Smooth muscle cell (in vitro differentiated cells): ENCODE data around the gene ETV6. TPM values are rescaled to one million over a fixed set of nuclear protein-coding genes. Genes with fewer than 3 reads are reported as not detected.

Source experiments
- DNase-seq: peaks from one replicate; lab custom pipeline; 2025; ENCODE audit not compliant: unreplicated experiment; lab: John Stamatoyannopoulos, UW
- H2AFZ ChIP-seq: fragments of 200-600 bp; sonication (generic); 2 replicates; pipeline ENCODE4 v1.6.0; 2016; ENCODE audit warnings: antibody characterized with exemption, low read depth, mild to moderate bottlenecking
- H3F3A ChIP-seq: fragments of 200-600 bp; sonication (generic); 2 replicates; pipeline ENCODE4 v1.6.0; 2017; ENCODE audit warnings: antibody characterized with exemption, low read depth
- H3K27ac ChIP-seq: fragments of 200-600 bp; sonication (generic); 2 replicates; pipeline ENCODE4 v1.5.1; 2016; ENCODE audit warnings: low read depth, mild to moderate bottlenecking
- H3K27me3 ChIP-seq: fragments of 200-600 bp; sonication (generic); 2 replicates; pipeline ENCODE4 v1.6.1; 2016; ENCODE audit warnings: low read depth, mild to moderate bottlenecking
- H3K36me3 ChIP-seq: fragments of 200-600 bp; sonication (generic); 2 replicates; pipeline ENCODE4 v1.5.1; 2016; ENCODE audit warnings: low read depth
- H3K4me1 ChIP-seq: fragments of 200-600 bp; sonication (generic); 2 replicates; pipeline ENCODE4 v1.5.1; 2016; ENCODE audit warnings: low read depth
- H3K4me2 ChIP-seq: fragments of 200-600 bp; sonication (generic); 2 replicates; pipeline ENCODE4 v1.6.0; 2016; ENCODE audit warnings: mild to moderate bottlenecking
- H3K4me3 ChIP-seq: fragments of 200-600 bp; sonication (generic); 2 replicates; pipeline ENCODE4 v1.5.1; 2016; ENCODE audit warnings: mild to moderate bottlenecking
- H3K79me2 ChIP-seq: fragments of 200-600 bp; sonication (generic); 2 replicates; pipeline ENCODE4 v1.6.0; 2016; ENCODE audit warnings: low read depth, mild to moderate bottlenecking
- H3K9ac ChIP-seq: fragments of 200-600 bp; sonication (generic); 2 replicates; pipeline ENCODE4 v1.6.0; 2016; ENCODE audit warnings: low read depth
- H3K9me3 ChIP-seq: fragments of 200-600 bp; sonication (generic); replicated peaks from 2 replicates; pipeline ENCODE4 v1.5.1; 2016; ENCODE audit warnings: low read depth
- H4K20me1 ChIP-seq: fragments of 200-600 bp; sonication (generic); 2 replicates; pipeline ENCODE4 v1.6.0; 2016; ENCODE audit warnings: low read depth
- CTCF ChIP-seq: fragments of 200-600 bp; sonication (generic); IDR thresholded peaks from 2 replicates; pipeline ENCODE4 v1.5.1; 2017; ENCODE audit warnings: borderline replicate concordance, mild to moderate bottlenecking, antibody characterized with exemption; ENCODE audit not compliant: insufficient read depth, poor library complexity, severe bottlenecking
- WGBS: methylation state at CpG from one replicate; pipeline ENCODE4 v1.1.7; 2016; ENCODE audit warnings: low lambda C conversion rate; 5-methylcytosine and 5-hydroxymethylcytosine counted together
- polyA plus RNA-seq: library from polyadenylated mRNA; unstranded; fragments of >200 nt; fragmentation: Nextera tagmentation; extraction: Ambion mirVana; gene quantifications from 2 replicates; pipeline ENCODE4 v1.2.1, GENCODE V29; 2016
- total RNA-seq: library from RNA; depleted of rRNA; stranded (reverse); fragments of >200 nt; gene quantifications from 2 replicates; pipeline ENCODE4 v1.2.3, GENCODE V29; 2014

The ETV6 gene
- total and polyA plus RNA-seq, 2 experiments from 2014 or later, result 11.5 to 23.8 TPM

- H3K9me3 ChIP-seq, result no peaks in the 10 kb centered on the region
- WGBS, result 95% methylated on average over 7 of the region's 7 CpGs
- no peak for DNase-seq
- no peak overlapping the region for H3K27ac ChIP-seq
- H3F3A ChIP-seq, result no peaks in the 10 kb centered on the region
- no peaks in the 10 kb centered on the region for H3K27me3 ChIP-seq
- H3K4me2 ChIP-seq, result no peak overlapping the region
- H3K9ac ChIP-seq, result no peak overlapping the region
- H4K20me1 ChIP-seq, result no peaks in the 10 kb centered on the region
- peaks cover 21% of the 10 kb centered on the region for H3K4me1 ChIP-seq
- no peaks in the 10 kb centered on the region for H3K79me2 ChIP-seq
- H3K36me3 ChIP-seq, result peaks cover 3% of the 10 kb centered on the region
- no peak overlapping the region for H3K4me3 ChIP-seq
- no peak for TF ChIP-seq CTCF
- H2AFZ ChIP-seq, result no peak overlapping the region
Measured at GRCh38 chr12:11895421-11896078, 246.1 kb downstream of the ETV6 start.

GRCh38 chr12:11896417-11896929 lies 247.0 kb downstream of the ETV6 start:
- Histone ChIP-seq H3K9me3 (no peaks in the 10 kb centered on the region), H3K79me2 (no peaks in the 10 kb centered on the region), H3K27me3 (no peaks in the 10 kb centered on the region), H3K9ac (no peak overlapping the region), H3K4me1 (peaks cover 21% of the 10 kb centered on the region), H3K4me3 (no peak overlapping the region), H2AFZ (no peak overlapping the region), H3F3A (no peaks in the 10 kb centered on the region), H3K4me2 (no peak overlapping the region), H4K20me1 (no peaks in the 10 kb centered on the region), H3K27ac (no peak overlapping the region), H3K36me3 (peaks cover 3% of the 10 kb centered on the region)
- no peak for DNase-seq
- WGBS, result 61% methylated on average over 3 of the region's 3 CpGs
- no peak for TF ChIP-seq CTCF

- 91% methylated on average over 2 of the region's 2 CpGs for WGBS
Measured at GRCh38 chr12:11897923-11898322, 248.4 kb downstream of the ETV6 start.

More at GRCh38 chr12:11897923-11898322, 248.4 kb downstream of the ETV6 start:
- Histone ChIP-seq H2AFZ (no peak overlapping the region), H3K4me3 (no peak overlapping the region), H3K9ac (no peak overlapping the region), H3K9me3 (no peaks in the 10 kb centered on the region), H3K4me1 (peaks cover 21% of the 10 kb centered on the region), H3F3A (no peaks in the 10 kb centered on the region), H3K27ac (no peak overlapping the region), H4K20me1 (no peaks in the 10 kb centered on the region), H3K36me3 (peaks cover 3% of the 10 kb centered on the region), H3K79me2 (no peaks in the 10 kb centered on the region), H3K27me3 (no peaks in the 10 kb centered on the region), H3K4me2 (no peak overlapping the region)
- DNase-seq, result no peak
- TF ChIP-seq CTCF, result no peak
